ENCODE results near the gene PDE11A. TPM values are rescaled to one million over a fixed set of nuclear protein-coding genes. Genes with fewer than 3 reads are reported as not detected.
A peak's percentile ranks its signal among the peaks of the same experiment; 100 is the strongest.

The PDE11A gene
- total RNA-seq: under 1 TPM in 3 of 4 donors, not detected in 1; under 0.01 to 0.58 (median under 0.01) TPM

DNA sequence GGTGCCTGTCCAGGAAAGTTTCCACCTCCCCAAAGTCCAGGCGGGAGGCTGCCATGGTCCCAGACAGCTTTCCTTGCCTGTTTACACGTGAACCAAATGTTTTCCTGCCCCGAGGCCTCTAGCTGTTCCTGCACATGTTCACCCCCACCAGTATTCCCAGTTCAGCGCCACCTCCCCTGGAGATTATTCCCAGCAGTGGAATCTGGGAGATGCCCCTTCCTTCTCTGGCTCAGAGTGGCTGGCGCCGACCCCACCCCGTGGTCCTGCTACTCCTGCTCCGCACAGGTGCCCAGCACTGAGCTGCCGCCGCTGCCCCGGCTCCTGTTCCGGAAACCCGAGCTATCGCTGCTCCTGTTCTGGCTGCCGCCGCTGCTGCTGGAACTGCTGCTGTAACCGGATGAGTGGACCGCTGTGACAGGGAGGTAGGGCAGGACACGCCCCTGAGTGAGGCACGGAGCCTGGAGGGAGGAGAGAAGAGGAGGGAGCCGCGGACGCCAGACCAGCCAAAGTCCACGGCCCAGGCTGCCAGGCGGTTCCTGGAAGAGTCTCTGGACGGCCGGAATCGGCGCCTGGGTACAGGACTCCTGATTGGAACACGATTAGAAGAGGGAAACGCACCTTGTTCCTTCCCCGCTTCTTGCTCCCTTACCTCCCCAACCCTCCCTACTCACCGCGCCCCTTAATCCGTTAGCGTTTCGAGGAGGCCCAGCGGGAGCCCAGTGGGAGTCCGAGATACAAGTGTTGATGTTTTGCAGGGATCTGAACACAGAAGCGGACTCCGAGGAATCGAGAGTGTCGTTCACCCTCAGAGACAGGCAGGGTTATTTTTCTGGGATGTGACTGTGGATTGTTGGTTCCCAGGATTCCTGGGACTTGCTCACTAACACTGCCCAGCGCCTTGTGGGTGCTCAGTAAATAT is at the start of gene PDE11A:
PDE11A (minus strand) TSS at position 395 of the 919 bp plus-strand sequence; CDS start at position 55, 340 bp downstream.
- peaks cover 0 to 29% (median 0%) of the 10 kb centered on the region in 4 donors for H3K27me3 ChIP-seq
- intact Hi-C loops (cut with DNase I): no loop called here
- DNase-seq (ENCODE audit: extremely low spot score): peak; percentile 92
- no peaks in the 10 kb centered on the region for H3K9me3 ChIP-seq
- TF ChIP-seq EP300 (IDR thresholded peaks at IDR 0.05): no peak
- TF ChIP-seq POLR2AphosphoS5 (IDR thresholded peaks at IDR 0.05): peak; percentile 17 to 45
- peak within 1 kb of the TSS; percentile 50 to 57 (median 54) for H3K4me3 ChIP-seq
- peak within 1 kb of the TSS in 1 of 4 donors; percentile 5 for H3K27ac ChIP-seq (replicated peaks in 1 of 4)
- H3K36me3 ChIP-seq: no peaks in the 10 kb centered on the region
- peaks cover 12 to 16% (median 15%) of the 10 kb centered on the region in 4 donors for H3K4me1 ChIP-seq
- 2% methylated on average over 42 of the region's 44 CpGs for WGBS

DNA sequence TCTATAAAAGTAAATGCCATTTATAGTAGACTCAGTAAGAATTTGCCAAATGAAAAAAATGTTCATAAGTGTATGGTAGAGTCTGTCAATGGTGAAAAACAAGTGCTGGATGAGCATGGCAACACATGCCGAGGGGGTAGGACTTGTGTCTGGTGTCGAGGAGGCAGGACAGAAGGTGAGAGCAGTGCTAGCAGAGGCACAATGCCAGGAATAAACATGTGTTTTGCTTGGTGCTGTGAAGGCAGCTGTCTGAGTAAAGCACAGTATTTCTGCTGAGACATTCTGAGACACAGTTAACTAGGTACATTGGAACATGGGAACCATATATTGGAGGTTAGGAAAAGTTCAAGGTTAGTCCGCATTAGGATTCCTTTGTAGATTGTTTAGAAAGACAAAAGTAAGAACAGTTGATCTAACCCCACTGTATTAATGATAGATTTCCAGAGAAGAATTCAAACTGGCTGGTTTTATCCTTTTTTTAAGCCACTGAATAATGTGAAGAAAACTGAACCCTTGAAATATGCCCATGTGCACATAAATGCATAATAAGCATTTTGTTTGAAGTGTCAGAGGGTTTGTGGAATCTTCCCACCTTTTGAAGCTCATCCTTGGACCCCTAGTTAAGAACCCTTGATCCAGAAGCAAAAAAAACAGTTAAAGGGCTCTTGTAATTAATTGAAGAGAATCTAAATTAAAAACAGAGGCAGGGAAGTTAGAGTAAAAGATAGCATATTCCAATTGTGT is 46.8 kb upstream of the PDE11A start:
- H3K9me3 ChIP-seq: no peaks in the 10 kb centered on the region
- H3K27me3 ChIP-seq: no peaks in the 10 kb centered on the region
- no peak overlapping the region for H3K4me3 ChIP-seq
- intact Hi-C loops (cut with DNase I): no loop called here
- no peak for TF ChIP-seq POLR2AphosphoS5 (IDR thresholded peaks at IDR 0.05)
- TF ChIP-seq EP300 (IDR thresholded peaks at IDR 0.05): no peak
- no peak for TF ChIP-seq POLR2A (IDR thresholded peaks at IDR 0.05; ENCODE audit: low read depth)
- TF ChIP-seq, protein P1, sequence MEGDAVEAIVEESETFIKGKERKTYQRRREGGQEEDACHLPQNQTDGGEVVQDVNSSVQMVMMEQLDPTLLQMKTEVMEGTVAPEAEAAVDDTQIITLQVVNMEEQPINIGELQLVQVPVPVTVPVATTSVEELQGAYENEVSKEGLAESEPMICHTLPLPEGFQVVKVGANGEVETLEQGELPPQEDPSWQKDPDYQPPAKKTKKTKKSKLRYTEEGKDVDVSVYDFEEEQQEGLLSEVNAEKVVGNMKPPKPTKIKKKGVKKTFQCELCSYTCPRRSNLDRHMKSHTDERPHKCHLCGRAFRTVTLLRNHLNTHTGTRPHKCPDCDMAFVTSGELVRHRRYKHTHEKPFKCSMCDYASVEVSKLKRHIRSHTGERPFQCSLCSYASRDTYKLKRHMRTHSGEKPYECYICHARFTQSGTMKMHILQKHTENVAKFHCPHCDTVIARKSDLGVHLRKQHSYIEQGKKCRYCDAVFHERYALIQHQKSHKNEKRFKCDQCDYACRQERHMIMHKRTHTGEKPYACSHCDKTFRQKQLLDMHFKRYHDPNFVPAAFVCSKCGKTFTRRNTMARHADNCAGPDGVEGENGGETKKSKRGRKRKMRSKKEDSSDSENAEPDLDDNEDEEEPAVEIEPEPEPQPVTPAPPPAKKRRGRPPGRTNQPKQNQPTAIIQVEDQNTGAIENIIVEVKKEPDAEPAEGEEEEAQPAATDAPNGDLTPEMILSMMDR (IDR thresholded peaks at IDR 0.05): no peak
- peaks cover 10 to 59% (median 30%) of the 10 kb centered on the region in 4 donors for H3K36me3 ChIP-seq
- H3K27ac ChIP-seq (replicated peaks in 1 of 4): no peak overlapping the region
- DNase-seq (ENCODE audit: extremely low spot score): no peak
- H3K4me1 ChIP-seq: no peaks in the 10 kb centered on the region
- 91% methylated on average over 3 of the region's 3 CpGs for WGBS

DNA sequence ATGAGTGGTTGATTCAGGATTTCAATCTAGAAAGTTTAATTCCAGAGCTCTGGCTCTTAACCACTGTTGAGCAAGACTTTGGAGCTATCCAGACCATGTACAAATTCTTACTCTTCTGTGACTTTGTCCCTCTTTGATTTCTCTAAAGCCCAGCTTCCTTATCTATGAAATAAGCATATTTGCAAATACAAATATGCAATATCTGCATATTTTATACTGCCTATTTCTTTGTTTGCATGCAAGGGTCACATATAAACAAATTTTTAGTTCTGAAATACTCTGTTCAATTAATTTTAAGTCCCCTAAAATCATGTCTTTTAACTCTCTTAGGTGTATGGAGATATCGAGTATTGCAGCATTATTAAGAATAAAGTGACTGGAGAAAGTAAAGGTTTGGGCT is 45.1 kb upstream of the PDE11A start:
- Histone ChIP-seq H3K27ac (replicated peaks in 1 of 4) (no peak overlapping the region), H3K9me3 (no peaks in the 10 kb centered on the region), H3K27me3 (no peaks in the 10 kb centered on the region), H3K36me3 (peaks cover 1 to 43% (median 22%) of the 10 kb centered on the region in 4 donors), H3K4me3 (no peak overlapping the region), H3K4me1 (peaks cover 7 to 15% (median 14%) of the 10 kb centered on the region in 4 donors)
- WGBS: 100% methylated on average over 1 of the region's 1 CpG
- TF ChIP-seq, protein P1 (IDR thresholded peaks at IDR 0.05): no peak
- no peak for TF ChIP-seq POLR2A (IDR thresholded peaks at IDR 0.05; ENCODE audit: low read depth)
- no peak for TF ChIP-seq EP300 (IDR thresholded peaks at IDR 0.05)
- no peak for TF ChIP-seq POLR2AphosphoS5 (IDR thresholded peaks at IDR 0.05)
- intact Hi-C loops (cut with DNase I): no loop called here
- DNase-seq (ENCODE audit: extremely low spot score): no peak

DNA sequence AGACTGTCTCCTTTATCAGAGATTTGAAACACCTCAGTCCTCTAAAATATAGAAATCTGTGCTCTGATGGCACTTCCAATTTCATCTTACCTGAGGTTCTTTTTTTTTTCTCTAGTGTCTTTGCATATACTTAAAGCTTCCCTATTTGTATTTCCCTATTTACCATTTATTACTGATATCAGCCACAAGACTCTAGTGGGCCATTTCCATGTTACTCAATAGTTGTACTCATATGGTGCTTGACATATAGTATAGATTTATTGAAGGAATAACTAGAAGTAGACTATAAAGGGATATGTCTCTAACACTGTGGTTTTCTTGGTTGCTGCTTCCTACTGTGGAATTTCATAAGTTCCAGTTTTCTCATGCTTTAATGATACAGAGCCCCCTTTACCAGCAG is 42.7 kb upstream of the PDE11A start:
- H3K4me3 ChIP-seq: no peak overlapping the region
- H3K36me3 ChIP-seq: peaks cover 0 to 19% (median 6%) of the 10 kb centered on the region in 4 donors
- peaks cover 7 to 21% (median 20%) of the 10 kb centered on the region in 4 donors for H3K4me1 ChIP-seq
- no peak overlapping the region for H3K27ac ChIP-seq (replicated peaks in 1 of 4)
- TF ChIP-seq EP300 (IDR thresholded peaks at IDR 0.05) (no peak), POLR2A (IDR thresholded peaks at IDR 0.05; ENCODE audit: low read depth) (no peak), POLR2AphosphoS5 (IDR thresholded peaks at IDR 0.05) (no peak)
- TF ChIP-seq, protein P1 (IDR thresholded peaks at IDR 0.05): no peak
- intact Hi-C loops (cut with DNase I): no loop called here
- H3K27me3 ChIP-seq: no peaks in the 10 kb centered on the region
- no peak for DNase-seq (ENCODE audit: extremely low spot score)
- H3K9me3 ChIP-seq: no peaks in the 10 kb centered on the region

DNA sequence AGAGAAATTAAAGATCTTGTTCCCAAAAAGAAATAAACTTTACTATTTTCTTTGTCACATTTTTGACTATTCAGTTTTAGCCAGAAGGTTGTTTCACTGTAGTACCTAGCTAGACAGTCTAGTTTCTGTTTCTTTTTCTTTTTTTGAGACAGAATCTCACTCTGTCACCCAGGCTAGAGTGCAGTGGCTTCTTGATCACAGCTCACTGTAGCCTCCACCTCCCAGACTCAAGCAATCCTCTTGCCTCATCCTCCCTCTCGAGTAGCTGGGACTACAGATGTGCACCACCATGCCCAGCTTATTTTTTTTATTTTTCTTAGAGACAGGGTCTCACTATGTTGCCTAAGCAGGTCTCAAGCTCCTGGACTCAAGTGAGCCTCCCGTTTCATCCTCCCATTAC is 41.9 kb upstream of the PDE11A start:
- DNase-seq (ENCODE audit: extremely low spot score): no peak
- 95% methylated on average over 2 of the region's 2 CpGs for WGBS
- TF ChIP-seq POLR2AphosphoS5 (IDR thresholded peaks at IDR 0.05) (no peak), EP300 (IDR thresholded peaks at IDR 0.05) (no peak), POLR2A (IDR thresholded peaks at IDR 0.05; ENCODE audit: low read depth) (no peak)
- TF ChIP-seq, protein P1 (IDR thresholded peaks at IDR 0.05): no peak
- Histone ChIP-seq H3K4me1 (peaks cover 7 to 21% (median 20%) of the 10 kb centered on the region in 4 donors), H3K27me3 (no peaks in the 10 kb centered on the region), H3K27ac (replicated peaks in 1 of 4) (no peak overlapping the region), H3K4me3 (no peak overlapping the region), H3K9me3 (no peaks in the 10 kb centered on the region), H3K36me3 (peaks cover 0 to 10% (median 4%) of the 10 kb centered on the region in 4 donors)
- intact Hi-C loops (cut with DNase I): loop anchor here (5.0 kb wide), 2 partner anchors 168 to 298 kb away; no protein-coding TSS in a partner anchor
